ENCODE results near the gene SCUBE2.

The SCUBE2 gene

GRCh38 chr11:9136741-9137140 is 45.3 kb upstream of the SCUBE2 start:
- no peak overlapping the region for H3K4me3 ChIP-seq (ENCODE audit: low read depth, low read length)
- TF ChIP-seq CTCF (conservative IDR thresholded peaks at IDR 0.05; ENCODE audit: low read depth, low read length), result no peak
- no peak for DNase-seq (ENCODE audit: low read depth)

- TF ChIP-seq CTCF (conservative IDR thresholded peaks at IDR 0.05; ENCODE audit: low read depth, low read length), result no peak
- no peak for DNase-seq (ENCODE audit: low read depth)
Observed at GRCh38 chr11:9133956-9134355, 42.6 kb upstream of the SCUBE2 start.

GRCh38 chr11:9132203-9132878 is 40.9 kb upstream of the SCUBE2 start:
- H3K4me3 ChIP-seq (ENCODE audit: low read depth, low read length), result no peak overlapping the region
- TF ChIP-seq CTCF (conservative IDR thresholded peaks at IDR 0.05; ENCODE audit: low read depth, low read length), result no peak
- no peak for DNase-seq (ENCODE audit: low read depth)

More at GRCh38 chr11:9133956-9134355, 42.6 kb upstream of the SCUBE2 start:
- no peak overlapping the region for H3K4me3 ChIP-seq (ENCODE audit: low read depth, low read length)

- no peak for TF ChIP-seq CTCF (conservative IDR thresholded peaks at IDR 0.05; ENCODE audit: low read depth, low read length)
- H3K4me3 ChIP-seq (ENCODE audit: low read depth, low read length), result no peak overlapping the region
- DNase-seq (ENCODE audit: low read depth), result no peak
Observed at GRCh38 chr11:9130297-9130696, 38.9 kb upstream of the SCUBE2 start.

- no peak overlapping the region for H3K4me3 ChIP-seq (ENCODE audit: low read depth, low read length)
- TF ChIP-seq CTCF (conservative IDR thresholded peaks at IDR 0.05; ENCODE audit: low read depth, low read length), result no peak
- DNase-seq (ENCODE audit: low read depth), result no peak
Observed at GRCh38 chr11:9126636-9127035, 35.2 kb upstream of the SCUBE2 start.

- DNase-seq (ENCODE audit: low read depth), result no peak
- TF ChIP-seq CTCF (conservative IDR thresholded peaks at IDR 0.05; ENCODE audit: low read depth, low read length), result no peak
- H3K4me3 ChIP-seq (ENCODE audit: low read depth, low read length), result no peak overlapping the region
Observed at GRCh38 chr11:9125185-9125886, 33.9 kb upstream of the SCUBE2 start.
